ENCODE data around the gene CREB5. TPM values are rescaled to one million over a fixed set of nuclear protein-coding genes. Genes with fewer than 3 reads are reported as not detected.

CREB5 gene
- total and polyA plus RNA-seq, 2 of the 8 experiments (the other 6 are each of a cell fraction or from before 2014, with no cell fraction given) = 2.4 to 2.7 TPM

Other genes with a start within 250 kb of the CREB5 start
- gene JAZF1, start 231.7 kb upstream of the CREB5 start, total RNA-seq (2021; fragmentation: NEBNext Ultra II Directional; extraction: Animal tissue kit (Norgen Biotek cat#: 25700)) = 21.8 and 26.5 TPM in 2 replicates
- gene JAZF1, start 231.7 kb upstream of the CREB5 start, polyA plus RNA-seq (2011; rRNA removed) = 2.6 and 4.9 TPM in 2 replicates